ENCODE measurements around the gene CCDC85B. TPM values are rescaled to one million over a fixed set of nuclear protein-coding genes. Genes with fewer than 3 reads are reported as not detected.

Gene CCDC85B
- total and polyA plus RNA-seq, 2 of the 13 experiments (the other 11 are each of a cell fraction or from before 2014, with no cell fraction given), result 8.2 to 19.5 TPM

GRCh38 chr11:65860278-65861164 lies 30.0 kb upstream of the CCDC85B start, which contains the start of gene MUS81 (continued):
- TF ChIP-seq STAT6 (CRISPR knock-in tag; IDR thresholded peaks at IDR 0.05; ENCODE audit: borderline replicate concordance) (0 out of 2 replicates have a peak, but pooled peaks have one; percentile 81), ZSCAN29 (CRISPR knock-in tag; conservative IDR thresholded peaks at IDR 0.05) (0 out of 2 replicates have a peak, but pooled peaks have one; percentile 4), ZNF362 (CRISPR knock-in tag; IDR thresholded peaks at IDR 0.05; ENCODE audit: borderline replicate concordance) (no peak), USF2 (IDR thresholded peaks at IDR 0.05; ENCODE audit: low read depth, low read length) (no peak), USF2 (CRISPR knock-in tag; IDR thresholded peaks at IDR 0.05; ENCODE audit: borderline replicate concordance) (peak; percentile 47; the same call in 1 of the 2 replicates), DNMT1 (CRISPR knock-in tag; IDR thresholded peaks at IDR 0.05) (no peak), ATF2 (CRISPR knock-in tag; IDR thresholded peaks at IDR 0.05) (0 out of 2 replicates have a peak, but pooled peaks have one; percentile 55), ZBTB49 (CRISPR knock-in tag; IDR thresholded peaks at IDR 0.05; ENCODE audit: borderline replicate concordance) (no peak; the same call in 1 of the 2 replicates), MAF1 (CRISPR knock-in tag; IDR thresholded peaks at IDR 0.05; ENCODE audit: borderline replicate concordance) (0 out of 2 replicates have a peak, but pooled peaks have one; percentile 59), KDM6A (CRISPR knock-in tag; IDR thresholded peaks at IDR 0.05; ENCODE audit: low read depth) (no peak), ZNF329 (CRISPR knock-in tag; IDR thresholded peaks at IDR 0.05; ENCODE audit: low read depth) (0 out of 2 replicates have a peak, but pooled peaks have one; percentile 31)

All from HepG2 (cell line).